ENCODE data around the gene ANKLE1.
"Not testable (repeated sequence)": the region's sequence is repeated elsewhere in the genome, so short reads cannot be mapped to it uniquely, and the experiment has no call there.

ANKLE1 gene

DNA sequence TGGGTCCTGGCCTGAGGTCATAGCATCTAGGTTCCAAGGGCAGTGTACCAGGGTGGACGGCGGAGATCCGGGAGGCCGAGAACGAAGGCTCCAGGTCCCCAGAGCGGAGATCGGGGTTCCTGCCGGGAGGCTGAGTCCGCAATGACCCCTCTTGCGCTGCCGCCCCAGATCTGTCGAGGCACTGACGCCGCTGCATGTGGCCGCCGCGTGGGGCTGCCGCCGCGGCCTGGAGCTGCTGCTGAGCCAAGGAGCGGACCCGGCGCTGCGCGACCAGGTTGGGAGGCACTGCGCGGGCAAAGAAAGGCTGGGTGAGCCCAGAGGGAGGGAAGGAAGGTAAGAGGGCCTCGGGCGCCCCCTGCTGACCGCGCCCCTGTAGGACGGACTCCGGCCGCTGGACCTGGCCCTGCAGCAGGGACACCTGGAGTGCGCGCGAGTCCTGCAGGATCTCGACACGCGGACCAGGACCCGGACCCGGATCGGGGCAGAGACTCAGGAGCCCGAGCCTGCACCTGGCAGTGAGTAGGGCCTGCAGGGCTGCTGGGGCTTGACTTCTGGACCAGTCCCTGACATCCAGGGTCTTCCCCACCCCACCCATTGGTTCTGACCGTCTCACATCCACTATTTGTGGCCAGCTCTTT, 906 bp downstream of the ANKLE1 start:
- DNase-seq (ENCODE audit: low read depth, low spot score) = peak; percentile 20

GRCh38 chr19:17283504-17283996, 1.8 kb downstream of the ANKLE1 start:
- no peak for DNase-seq (ENCODE audit: low read depth, low spot score)

- no peak for DNase-seq (ENCODE audit: low read depth, low spot score)
Measured at GRCh38 chr19:17285415-17286135, 3.9 kb downstream of the ANKLE1 start.

- no peak for DNase-seq (ENCODE audit: low read depth, low spot score)
Measured at GRCh38 chr19:17286263-17286662, 4.6 kb downstream of the ANKLE1 start.

GRCh38 chr19:17286752-17287151, 5.1 kb downstream of the ANKLE1 start:
- DNase-seq (ENCODE audit: low read depth, low spot score) = no peak

DNA sequence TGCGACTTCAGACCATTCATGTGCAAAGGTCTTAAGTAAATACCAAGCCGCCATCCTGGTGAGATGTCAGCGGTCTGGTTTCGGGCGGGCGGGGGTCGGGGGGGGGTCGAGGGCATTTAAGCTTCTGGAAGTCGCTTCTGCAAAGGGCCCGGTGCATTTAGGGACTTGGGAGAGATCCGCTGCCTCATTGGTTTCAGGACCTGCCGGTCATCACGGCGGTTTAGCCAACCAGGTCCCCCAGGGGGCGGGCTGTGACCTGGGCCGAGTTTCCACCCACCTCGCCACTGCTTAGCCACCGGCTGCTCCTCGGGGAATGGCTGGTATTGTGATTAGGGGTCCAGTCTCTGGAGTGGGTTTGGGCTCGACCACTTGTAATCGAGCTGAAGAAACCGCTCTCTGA, 7.8 kb downstream of the ANKLE1 start:
- no peak for DNase-seq (ENCODE audit: low read depth, low spot score)

DNA sequence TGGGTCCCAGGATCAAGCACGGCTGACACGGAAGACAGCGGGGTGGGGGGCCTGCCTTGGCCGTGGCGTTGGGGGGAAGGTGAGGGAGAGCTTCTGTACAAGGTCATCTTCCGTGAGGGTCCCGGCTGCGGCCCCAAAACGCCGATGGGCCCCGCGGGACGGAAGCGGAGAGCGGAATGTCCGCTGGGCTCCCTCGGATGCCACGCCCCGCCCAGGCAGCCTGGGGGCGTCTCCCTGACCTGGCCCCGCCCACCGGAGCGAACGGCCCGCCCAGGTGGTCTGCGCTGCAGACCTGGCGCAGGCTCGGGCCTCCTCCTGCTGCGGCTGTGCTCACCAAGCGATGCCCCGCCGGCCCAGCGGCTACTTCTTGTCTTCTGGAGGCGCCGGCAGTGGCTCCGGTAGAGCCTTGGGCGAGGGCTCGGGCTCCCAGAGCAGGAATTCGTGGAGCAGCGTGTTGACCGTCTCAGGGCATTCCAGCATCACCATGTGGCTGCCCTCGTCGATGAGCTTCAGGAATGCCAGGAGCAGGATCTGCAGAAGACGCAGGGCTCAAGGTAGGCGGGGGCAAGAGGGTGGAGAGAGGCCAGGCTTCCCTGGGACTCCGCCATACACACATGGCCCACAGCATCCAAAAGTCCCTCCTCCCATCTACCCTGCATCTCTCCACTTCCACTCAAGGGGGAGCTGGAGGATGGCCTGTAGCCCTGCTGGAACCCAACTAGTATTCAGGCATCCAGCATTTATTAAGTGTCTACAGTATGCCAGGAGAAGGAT, 10.8 kb downstream of the ANKLE1 start:
- DNase-seq (ENCODE audit: low read depth, low spot score) = peak; percentile 70

- no peak for DNase-seq (ENCODE audit: low read depth, low spot score)
Measured at GRCh38 chr19:17293605-17294004, 11.9 kb downstream of the ANKLE1 start.

DNA sequence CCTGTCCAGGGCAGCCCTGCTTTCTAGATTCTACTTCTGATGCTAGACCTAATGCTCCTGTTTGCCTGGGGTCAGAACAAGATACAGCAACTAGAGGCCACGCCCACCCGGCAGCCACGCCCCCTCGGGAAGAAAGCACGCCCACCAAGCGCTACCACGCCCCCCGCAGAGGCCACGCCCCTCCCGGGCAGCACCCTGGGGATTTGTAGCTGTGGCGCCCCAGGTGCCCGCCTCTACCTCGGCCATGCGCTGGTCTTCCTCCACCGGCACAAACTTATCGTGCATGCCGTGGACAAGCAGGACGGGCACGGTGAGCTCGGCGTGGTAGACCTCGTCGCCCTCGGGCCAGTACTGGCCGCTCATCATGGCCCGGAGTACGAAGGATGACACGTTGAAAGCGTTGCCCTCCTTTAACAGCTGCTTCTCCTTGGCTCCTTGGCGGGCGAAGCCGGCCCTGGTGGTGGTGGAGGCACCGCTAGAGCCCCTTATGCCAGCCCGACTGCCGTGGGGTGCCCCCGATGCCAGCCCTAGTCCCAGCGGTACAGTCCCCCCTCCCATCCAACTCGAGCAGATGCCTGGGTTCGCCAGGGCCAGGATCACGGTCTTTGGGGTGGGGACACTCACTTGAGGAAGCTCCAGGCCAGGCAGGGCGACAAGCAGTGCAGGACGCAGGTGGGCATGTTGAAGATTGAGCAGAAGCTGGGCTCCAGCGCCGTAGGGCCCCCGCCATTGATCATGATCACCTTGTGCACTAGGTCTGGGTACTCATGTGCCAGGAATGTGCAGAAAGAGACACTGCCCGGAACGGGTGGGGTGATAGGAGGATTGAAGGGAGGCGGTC, 12.6 kb downstream of the ANKLE1 start:
- DNase-seq (ENCODE audit: low read depth, low spot score) = no peak

DNA sequence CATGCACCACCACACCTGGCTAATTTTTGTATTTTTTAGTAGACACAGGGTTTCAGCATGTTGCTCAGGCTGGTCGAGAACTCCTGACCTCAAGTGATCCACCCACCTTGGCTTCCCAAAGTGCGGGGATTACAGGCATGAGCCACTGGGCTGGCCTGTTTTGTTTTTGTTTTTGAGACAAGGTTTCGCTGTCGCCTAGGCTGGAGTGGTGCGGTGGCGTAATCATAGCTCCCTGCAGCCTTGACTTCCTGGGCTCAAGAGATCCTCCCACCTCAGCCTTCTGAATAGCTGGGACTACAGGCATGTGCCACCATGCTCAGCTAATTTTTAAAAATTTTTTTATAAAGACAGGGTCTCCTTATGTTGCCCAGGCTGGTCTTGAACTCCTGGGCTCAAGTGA, 13.8 kb downstream of the ANKLE1 start:
- not testable (repeated sequence) for DNase-seq (ENCODE audit: low read depth, low spot score)

DNA sequence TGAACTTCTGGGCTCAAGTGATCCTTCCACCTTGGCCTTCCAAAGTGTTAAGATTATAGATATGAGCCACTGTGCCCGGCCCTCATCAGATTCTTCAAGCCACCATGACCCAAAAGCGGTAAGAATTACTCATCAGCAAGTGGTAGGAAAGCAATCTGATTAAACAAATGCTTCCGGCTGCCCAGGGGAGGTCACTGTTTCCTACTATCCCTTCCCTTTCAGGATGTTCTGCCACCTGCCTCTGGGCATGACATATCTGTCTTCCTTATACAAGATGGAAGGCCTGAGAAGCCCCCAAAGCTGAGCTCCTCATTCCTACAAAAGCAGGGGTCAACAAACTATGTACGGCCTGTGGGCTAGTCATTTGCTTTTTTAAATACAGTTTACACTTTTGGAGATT, 14.6 kb downstream of the ANKLE1 start:
- DNase-seq (ENCODE audit: low read depth, low spot score) = no peak

- no peak for DNase-seq (ENCODE audit: low read depth, low spot score)
Measured at GRCh38 chr19:17296976-17297375, 15.3 kb downstream of the ANKLE1 start.

DNA sequence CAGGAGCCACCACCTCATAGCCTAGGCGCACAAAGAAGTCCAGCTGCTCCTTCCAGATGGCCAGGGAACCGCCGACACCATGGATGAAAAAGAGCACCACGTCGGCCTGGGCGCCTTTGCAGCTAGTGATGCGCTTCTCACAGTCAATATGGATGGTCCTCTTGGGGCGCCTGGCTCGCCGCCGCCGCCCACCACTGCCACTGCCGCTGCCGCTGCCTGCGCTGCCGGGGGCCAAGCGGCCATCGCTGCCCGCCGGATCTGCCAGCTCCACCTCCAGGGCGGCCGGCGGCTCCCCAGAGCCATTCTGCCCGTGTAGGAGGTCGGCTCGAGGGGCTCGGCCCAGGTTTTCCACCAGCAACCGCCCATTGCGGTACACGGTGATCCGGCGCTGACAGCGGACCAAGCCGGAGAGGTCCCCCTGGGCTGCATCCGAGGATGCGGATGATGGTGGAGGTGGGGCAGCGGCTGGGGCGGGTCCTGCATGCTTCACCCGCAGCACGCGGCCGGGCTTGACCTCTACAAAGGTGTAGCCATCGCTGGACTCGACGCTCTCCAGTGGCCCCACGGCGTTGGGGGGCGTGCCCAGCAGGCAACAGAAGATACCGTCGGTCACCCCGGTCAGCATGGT, 19.4 kb downstream of the ANKLE1 start:
- no peak for DNase-seq (ENCODE audit: low read depth, low spot score)

- no peak for DNase-seq (ENCODE audit: low read depth, low spot score)
Measured at GRCh38 chr19:17302391-17303166, 20.9 kb downstream of the ANKLE1 start.

- DNase-seq (ENCODE audit: low read depth, low spot score) = peak; percentile 87
Measured at GRCh38 chr19:17303167-17303939, 21.7 kb downstream of the ANKLE1 start, which contains the start of gene ABHD8. Gene ABHD8 (minus strand): TSS chr19:17303425. CDS start chr19:17301616, 1,809 bp downstream.

DNA sequence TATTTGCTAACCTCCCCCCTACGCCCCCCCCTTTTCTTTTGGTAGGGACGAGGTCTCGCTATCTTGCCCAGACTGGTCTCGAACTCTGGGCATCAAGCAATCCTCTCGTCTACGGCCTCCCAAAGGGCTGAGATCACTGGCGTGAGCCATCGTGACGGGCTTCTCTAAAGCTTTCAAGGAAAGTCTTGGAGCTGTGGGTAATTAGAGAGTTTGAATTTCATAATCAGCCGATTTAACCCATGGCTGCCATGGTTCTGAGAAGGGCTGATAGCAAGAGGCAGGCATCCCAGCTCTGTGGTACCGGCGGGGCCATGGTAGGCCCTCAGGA, 22.2 kb downstream of the ANKLE1 start:
- no peak for DNase-seq (ENCODE audit: low read depth, low spot score)

DNA sequence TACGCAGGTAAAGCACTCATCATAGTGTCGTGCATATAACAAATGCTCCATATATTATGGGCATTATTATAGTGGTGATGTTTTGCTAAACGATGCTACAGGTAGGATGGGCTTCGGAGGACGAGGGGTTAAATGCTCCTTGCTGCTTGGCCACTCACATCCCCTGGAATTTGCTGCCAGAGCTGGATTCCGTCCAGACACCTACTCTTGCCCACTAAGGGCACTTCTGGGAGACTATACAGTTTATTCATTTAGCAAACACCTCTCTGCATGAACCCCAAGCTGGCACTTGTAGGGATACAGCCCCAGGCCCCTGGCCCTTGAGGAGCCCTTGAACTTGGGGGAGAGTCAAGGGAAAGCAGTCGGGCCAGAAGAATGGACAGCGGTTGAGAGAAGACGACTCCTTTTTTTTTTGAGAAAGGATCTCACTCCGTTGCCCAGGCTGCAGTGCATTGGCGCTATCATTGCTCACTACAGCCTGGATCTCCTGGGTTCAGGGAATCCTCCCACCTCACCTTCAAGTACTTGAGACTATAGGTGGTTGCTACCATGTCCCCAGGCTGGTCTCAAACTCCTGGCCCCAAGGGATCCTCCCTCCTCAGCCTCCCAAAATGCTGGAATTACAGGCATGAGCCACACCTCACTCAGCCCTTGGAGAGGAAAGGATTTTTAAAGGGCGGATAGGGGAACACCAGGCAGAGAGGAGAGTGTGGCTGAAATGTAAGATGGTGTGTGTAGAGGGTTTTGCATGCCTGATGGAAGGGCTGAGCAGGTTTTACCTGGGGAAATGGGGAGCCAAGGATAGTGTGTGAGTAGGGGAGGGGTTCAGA, 22.9 kb downstream of the ANKLE1 start:
- no peak for DNase-seq (ENCODE audit: low read depth, low spot score)

- DNase-seq (ENCODE audit: low read depth, low spot score) = no peak
Measured at GRCh38 chr19:17305216-17305516, 23.5 kb downstream of the ANKLE1 start.
